HG03108 (cell line): ENCODE data around the gene OR13C8.
"Not testable (repeated sequence)": the region's sequence is repeated elsewhere in the genome, so short reads cannot be mapped to it uniquely, and the experiment has no call there.

Source experiments
- ATAC-seq: cut with Tn5 transposase; IDR thresholded peaks from one replicate; pipeline ENCODE4 v1.9.1; 2021; ENCODE audit warnings: moderate library complexity; ENCODE audit not compliant: unreplicated experiment

Gene OR13C8, protein sequence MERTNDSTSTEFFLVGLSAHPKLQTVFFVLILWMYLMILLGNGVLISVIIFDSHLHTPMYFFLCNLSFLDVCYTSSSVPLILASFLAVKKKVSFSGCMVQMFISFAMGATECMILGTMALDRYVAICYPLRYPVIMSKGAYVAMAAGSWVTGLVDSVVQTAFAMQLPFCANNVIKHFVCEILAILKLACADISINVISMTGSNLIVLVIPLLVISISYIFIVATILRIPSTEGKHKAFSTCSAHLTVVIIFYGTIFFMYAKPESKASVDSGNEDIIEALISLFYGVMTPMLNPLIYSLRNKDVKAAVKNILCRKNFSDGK

DNA sequence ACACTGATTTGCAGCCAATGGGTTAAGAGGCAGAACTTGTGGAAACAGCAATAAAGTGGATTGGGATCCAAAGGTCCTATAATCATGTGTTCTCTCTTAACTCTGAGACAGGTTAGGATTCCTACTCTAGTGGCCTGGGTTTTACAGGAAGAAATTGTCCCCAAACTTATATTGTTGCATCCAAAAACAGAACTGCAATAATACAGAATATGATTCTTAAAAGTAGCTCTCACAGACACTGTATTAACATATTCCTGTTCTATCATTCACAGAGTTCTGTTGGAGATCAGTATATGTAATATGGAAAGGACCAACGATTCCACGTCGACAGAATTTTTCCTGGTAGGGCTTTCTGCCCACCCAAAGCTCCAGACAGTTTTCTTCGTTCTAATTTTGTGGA lies at the start of gene OR13C8:
OR13C8 (plus strand) TSS at position 301 of the 400 bp plus-strand sequence; CDS start at position 301, 0 bp downstream.
- no peak for ATAC-seq

DNA sequence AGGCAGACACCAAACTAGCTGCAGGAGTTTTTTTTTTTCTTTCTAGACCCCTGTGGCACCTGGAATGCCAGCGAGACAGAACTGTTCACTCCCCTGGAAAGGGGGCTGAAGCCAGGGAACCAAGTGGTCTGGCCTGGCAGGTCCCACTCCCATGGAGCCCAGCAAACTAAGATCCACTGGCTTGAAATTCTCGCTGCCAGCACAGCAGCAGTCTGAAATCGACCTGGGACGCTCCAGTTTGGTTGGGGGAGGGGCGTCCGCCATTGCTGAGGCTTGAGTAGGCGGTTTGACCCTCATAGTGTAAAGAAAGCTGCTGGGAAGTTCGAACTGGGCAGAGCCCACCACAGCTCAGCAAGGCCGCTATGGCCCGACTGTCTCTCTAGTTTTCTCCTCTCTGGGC lies 48.7 kb upstream of the OR13C8 start:
- not testable (repeated sequence) for ATAC-seq

DNA sequence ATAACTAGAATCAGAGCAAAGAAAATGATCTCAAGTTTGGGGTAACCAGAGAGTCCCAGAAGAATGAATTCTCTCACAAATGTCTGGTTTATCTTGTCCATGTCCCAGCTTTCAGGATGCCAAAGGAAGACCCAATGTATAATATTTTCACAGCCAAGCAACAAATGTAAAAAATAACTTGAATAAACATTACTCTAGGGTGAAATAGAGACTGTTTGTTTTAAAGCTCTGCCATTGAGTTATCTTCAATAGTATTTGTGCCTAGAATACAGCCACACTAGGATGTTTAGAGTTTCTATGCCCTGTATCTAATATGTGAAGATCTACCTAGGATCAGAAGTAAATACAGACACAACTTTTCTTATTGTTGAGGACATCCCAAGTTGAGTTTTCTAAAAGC lies 41.9 kb upstream of the OR13C8 start, which contains the start of gene OR13C4:
OR13C4 (minus strand) TSS at position 101 of the 400 bp plus-strand sequence; CDS start at position 101, 0 bp downstream.
- no peak for ATAC-seq

DNA sequence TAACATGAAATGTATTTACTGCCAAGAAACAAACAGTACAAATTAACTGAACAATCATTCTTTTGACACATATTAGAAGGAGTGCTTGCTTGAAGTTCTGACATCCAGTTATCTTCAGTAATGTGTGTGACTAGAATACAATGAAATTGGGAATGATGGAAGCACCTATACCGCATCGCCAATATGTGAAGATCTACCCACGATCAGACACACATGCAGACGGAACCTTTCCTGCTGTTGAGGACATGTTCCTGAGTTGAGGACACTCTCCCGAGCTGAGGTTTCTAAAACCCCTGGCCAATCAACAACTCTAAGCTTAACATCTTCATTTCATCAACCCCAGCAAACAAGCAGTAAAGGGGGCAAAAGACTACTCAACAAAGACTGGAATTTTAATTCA lies 32.2 kb upstream of the OR13C8 start, which contains the start of gene OR13C3:
OR13C3 (minus strand) TSS at position 101 of the 400 bp plus-strand sequence. CDS start 133 bp downstream, outside the sequence.
- ATAC-seq: no peak

DNA sequence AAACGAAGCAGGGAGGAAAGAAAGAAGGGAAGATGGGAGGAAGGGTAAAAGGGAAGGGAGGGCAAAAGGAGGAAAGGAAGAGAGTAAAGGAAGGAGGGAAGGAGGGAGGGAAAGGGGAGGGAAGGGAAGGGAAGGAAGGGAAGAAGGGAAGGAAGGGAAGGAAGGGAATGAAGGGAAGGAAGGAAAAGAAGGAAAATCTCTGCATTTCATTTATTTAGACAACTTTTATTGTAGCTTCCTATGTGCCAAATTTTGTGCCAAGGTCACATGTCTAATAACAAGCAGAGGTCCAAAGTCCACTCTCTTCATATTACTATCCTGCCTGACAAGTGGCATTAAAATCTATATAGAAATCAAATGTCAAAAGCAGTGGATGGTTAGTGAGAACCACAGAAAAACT lies 29.7 kb upstream of the OR13C8 start:
- no peak for ATAC-seq

DNA sequence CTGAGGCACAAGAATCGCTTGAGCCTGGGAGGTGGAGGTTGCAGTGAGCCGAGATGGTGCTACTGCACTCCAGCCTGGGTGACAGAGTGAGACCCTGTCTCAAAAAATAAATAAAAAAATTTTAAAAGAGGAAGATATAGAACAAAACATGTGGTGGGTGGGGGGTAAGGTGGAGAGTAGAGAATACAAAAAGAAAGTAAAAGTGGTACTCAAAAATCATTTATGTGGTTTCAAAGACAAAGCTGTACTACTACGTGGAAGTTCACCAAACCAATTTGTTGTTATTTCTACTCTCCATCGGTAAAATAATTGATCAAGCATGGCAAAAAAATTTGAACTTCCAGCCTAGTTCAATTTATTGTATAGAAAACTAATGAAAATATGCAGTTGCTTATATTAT lies 24.3 kb upstream of the OR13C8 start:
- no peak for ATAC-seq

DNA sequence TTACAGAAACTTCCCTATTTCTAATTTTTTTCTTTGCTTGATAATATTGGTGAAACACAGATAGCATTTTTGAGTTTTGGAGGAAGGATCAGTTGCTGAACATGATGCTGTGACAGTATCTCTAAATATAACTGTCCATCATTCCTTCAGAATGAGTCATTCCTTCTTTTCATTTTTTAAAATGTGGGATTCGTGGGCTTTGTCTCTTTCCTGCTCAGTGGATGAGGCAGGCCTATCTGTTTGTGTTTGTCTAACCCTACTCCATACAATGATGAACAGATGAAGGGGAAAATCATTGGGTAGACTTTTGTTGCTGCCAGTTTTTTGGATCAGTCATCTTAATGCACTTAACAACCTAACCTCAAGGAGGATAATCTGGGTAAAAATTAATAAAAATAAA lies 15.7 kb upstream of the OR13C8 start:
- ATAC-seq: no peak

DNA sequence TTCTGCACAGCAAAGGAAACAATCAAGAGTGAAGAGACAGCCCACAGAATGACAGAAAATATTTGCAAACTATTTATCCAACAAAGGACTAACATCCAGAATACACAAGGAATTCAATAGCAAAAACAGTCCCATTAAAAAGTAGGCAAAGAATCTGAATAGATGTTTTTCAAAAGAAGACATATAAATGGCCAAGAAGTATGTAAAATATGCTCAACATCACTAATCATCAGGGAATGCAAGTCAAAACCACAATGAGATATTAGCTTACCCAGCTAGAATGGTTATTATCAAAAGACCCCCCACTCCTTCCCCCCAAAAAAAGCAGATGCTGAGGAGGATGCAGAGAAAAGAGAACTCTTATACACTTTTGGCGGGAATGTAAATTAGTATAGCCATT lies 13.4 kb upstream of the OR13C8 start:
- ATAC-seq: no peak

DNA sequence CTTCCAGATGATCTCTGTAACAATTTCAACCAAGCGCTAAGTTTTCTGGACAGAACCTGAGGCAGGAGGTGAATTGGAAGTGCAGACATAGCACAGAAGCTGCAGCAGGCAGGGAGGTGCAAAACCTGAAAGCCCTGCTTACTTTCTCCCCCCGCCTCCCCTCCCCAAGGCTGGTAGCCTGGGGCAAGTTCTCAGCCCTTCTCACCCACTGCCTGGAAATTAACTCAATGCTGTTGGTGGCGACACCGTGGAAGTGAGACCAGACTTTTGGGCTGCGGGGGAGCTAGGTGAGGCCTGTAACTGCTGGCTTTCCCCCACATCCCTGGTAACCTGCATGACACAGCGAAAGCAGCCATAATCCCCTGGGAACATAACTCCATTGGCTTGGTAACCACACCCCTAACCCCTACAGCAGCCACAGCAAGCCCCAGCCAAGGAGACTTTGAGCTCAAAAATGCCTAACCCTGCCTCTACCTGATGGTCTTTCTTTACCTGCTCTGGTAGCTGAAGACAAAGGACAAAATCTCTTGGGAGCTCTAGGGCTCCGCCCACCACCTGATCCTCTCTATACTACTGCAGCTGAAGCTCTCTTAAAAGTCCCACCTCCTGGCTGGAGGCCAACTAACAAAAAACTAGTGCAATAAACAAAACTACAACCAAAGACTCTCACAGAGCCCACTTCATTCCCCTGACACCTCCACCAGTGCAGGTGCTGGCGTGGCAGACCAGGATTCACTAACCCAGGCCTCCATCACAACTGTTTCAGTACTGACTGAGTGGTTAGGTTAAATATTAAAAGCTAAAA lies 11.9 kb upstream of the OR13C8 start:
- no peak for ATAC-seq

DNA sequence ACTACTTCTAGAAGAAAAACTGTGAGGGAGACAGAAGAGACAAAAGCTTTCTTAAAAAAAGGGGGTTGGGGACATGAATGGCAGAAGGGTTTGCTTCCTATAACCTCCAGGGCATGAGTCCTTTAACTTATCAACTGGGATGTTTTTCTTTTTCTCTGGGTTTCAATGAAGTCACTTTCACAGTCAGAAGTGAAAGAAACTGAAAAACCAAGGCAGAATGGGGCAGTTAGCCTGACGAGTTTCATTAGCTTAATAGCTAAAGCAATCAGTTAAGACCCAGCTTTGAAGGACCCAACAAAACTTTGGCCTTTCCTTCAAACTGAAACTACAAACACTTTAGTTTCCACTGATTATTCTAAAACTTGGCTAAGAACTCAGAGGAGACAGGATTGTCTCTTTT lies 4.6 kb upstream of the OR13C8 start:
- no peak for ATAC-seq

DNA sequence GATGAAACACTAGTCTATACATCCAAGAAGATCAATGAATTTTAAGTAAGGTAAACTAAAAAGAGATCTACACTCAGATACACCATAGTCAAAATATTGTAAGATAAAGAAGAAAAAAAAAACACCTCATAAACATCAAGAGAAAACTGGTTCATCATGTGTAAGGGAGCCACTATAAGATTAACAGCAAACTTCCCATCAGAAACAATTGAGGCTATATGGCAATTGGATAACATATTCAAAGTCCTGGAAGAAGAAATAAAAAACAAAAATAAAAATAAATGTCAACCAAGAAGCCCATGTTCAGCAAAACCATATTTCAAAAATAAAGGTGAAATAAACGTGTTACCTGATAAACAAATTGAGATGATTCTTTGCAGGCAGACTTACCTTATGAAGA lies 3.6 kb downstream of the OR13C8 start:
- ATAC-seq: no peak

DNA sequence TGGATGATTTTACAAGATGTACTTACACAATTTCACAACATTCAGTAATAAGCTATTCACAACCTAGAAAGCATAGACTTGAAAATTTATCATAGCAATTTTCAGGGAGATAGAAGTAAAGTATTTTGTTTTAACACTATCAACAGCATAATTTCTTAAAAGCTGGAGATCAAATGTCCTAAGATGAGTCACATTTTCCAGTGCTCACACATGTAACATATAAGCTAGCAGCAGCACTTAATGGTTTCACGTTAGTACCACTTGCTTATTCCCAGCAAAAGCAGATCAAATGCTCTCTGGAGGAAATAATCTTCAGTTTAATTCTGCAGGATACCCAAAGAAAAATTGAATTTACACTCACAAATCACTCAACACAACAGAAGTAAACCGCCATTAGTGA lies 6.5 kb downstream of the OR13C8 start:
- ATAC-seq: no peak

DNA sequence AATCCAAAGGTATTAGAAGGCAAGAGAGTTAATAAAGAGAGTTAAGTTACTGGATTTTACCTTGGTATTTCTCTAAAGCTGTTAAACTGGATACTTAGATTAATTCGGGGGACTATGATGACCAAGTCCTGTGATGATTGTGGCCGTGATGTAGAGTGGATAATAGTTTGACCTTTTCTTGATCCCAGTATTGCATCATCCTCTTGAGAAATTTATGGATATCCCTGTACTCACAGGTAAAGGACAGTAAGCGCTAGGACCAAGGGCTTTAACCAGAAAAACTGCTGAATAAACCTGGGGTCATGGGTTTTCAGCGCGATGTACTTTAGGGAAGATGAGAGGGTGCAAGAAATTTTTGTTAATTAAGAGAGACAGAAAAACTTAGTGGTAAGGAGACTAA lies 8.3 kb downstream of the OR13C8 start:
- no peak for ATAC-seq

DNA sequence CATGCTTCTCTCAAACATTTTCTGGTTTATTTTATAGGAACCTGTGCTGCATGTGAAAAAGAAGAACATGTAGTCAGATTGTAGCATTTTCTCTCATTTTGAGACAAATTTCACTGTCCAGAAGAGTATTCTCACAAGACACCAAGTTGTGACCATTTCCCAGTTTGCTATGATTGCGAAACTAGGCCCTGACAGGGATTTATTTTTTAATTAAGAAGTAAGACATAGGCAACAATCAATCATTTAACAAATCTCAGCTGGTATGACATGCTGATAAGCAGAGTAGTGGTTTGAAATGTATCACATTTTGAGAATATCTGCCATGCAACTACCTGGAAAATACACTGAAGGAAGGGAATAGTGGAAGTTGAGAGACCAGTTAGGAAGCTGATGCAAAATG lies 11.6 kb downstream of the OR13C8 start:
- ATAC-seq: no peak

DNA sequence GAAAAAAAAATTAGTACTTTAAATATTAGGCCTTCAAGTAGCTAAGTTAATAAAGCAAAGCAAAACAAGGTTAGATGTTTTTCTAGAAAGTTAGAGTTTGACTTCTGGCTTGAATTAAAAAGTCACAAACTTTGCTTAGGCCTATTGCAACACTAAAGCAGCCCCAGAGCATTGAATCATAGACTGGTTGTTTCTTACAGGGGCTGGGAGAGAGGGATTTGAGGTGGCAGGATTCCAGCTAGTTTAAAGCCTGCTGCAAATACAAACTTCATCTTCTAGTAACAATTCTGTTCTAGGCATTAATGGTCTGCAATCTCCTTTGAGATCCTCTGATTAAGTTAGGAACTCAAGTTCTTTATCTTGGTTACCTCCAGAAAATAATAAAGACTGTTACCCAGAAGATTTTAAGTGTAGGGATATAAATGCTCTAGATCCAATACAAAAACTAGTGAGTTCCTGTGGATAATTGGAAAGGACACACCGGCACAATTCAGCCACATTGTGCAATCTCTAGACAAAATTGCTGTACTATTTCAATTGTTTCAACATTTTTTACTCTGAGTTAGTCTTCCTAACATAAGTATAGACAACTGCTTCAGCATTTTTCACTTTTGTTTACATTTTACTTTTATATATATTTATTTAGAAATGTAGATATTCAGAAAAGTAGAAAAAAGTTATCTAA lies 17.7 kb downstream of the OR13C8 start:
- no peak for ATAC-seq

DNA sequence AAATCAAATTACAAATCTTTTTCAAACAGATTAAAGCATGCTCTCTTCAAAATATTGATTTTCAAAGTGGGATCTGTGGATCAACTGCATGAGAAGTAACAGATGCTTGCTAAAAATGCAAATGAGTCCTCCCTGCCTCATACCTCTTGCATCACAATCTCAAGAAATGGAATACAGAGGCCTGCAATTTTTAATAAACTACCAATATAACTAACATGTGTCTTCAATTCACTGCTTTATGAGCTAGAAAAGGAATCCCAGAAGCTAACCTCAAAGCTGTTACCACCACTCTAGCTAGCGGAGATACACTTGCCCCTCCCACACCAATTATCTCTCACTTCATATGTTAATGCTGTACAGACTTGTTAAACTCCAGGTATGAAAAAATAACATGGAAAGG lies 20.7 kb downstream of the OR13C8 start:
- ATAC-seq: no peak

DNA sequence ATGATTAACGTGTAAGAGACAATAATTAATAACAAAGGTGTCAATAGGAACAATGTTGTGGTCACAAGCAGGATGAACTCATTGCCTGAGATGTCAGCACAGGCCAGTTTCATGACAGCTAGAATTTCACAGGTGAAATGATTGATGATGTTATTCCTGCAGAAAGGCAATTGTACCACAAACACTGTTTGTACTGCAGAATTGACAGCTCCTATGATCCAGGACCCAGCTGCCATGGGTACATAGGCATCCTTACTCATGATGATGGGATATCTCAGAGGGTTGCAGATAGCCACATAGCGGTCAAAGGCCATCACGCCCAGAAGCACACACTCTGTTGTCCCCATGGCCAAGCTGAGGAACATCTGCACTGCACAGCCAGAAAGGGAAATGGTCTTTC lies 29.8 kb downstream of the OR13C8 start:
- not testable (repeated sequence) for ATAC-seq

DNA sequence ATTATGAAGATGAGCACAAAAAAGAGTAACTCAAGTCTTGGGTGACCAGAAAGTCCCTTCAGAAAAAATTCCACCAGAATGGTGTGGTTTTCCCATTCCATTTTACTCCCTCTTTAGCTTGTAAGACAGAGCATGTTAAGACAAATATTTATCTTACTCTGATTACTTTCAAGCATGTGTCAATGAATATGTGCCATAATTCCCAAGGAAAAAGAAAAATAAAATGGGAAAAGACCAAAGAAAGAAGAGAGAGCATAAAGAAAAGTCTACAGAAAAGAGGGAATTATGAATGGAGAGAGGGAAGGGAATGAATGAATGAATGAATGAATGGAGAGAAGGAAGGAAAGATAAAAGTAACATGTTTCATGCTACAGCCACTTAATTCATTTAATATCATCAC lies 30.3 kb downstream of the OR13C8 start, which contains the start of gene OR13C5:
OR13C5 (minus strand) TSS at position 101 of the 400 bp plus-strand sequence; CDS start at position 101, 0 bp downstream.
- ATAC-seq: not testable (repeated sequence)

DNA sequence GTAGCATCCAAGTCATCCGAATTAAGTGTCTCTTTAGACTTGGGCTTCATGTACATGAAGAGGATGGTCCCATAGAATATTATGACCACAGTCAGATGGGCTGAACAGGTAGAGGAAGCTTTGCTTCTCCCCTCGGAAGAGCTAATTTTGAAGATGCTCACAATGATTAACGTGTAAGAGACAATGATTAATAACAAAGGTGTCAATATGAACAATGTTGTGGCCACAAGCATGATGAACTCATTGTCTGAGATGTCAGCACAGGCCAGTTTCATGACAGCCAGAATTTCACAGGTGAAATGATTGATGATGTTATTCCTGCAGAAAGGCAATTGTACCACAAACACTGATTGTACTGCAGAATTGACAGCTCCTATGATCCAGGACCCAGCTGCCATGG lies 35.8 kb downstream of the OR13C8 start:
- no peak for ATAC-seq

DNA sequence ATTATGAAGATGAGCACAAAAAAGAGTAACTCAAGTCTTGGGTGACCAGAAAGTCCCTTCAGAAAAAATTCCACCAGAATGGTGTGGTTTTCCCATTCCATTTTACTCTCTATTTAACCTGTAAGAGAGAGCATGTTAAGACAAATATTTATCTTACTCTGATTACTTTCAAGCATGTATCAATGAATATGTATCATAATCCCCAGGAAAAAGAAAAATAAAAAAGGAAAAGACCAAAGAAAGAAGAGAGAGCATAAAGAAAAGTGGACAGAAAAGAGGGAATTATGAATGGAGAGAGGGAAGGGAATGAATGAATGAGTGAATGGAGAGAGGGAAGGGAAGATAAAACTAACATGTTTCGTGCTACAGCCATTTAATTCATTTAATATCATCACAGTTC lies 36.6 kb downstream of the OR13C8 start, which contains the start of gene OR13C2:
OR13C2 (minus strand) TSS at position 101 of the 400 bp plus-strand sequence; CDS start at position 101, 0 bp downstream.
- not testable (repeated sequence) for ATAC-seq

DNA sequence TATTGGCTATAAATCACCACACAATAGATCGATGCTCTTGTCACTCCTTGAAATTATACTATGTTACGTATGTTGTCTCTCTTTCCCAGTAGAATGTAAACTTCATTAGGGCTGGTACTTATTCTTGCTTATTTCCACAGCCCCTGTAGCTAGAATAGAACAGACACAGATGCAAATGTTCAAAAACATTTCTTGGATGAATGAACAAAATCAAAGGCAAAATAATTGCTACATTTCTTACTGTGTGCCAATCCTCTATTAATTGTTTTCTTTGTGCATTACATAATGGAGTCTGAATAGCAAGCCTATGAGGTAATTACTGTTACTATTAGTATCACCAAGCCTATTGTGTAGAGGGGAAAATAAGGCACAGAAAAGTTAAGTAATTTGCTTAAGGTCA lies 37.2 kb downstream of the OR13C8 start:
- ATAC-seq: no peak
